Effector memory CD8-positive, alpha-beta T cell (primary cell): Measurements from ENCODE around the gene KANK2.
"Not testable (repeated sequence)": the region's sequence is repeated elsewhere in the genome, so short reads cannot be mapped to it uniquely, and the experiment has no call there.

Source experiments
- ATAC-seq: fragments of 150-1000 bp; cut with Tn5 transposase; replicated peaks from 2 replicates; pipeline ENCODE4 v1.10.0; 2021; ENCODE audit warnings: mild to moderate bottlenecking, moderate library complexity
- DNase-seq, 3 experiments: peaks; one replicate each; pipeline ENCODE4 v3.0.0; 2021
- H3K27ac Mint-ChIP-seq, 2 donors: one replicate each; pipeline ENCODE4 v1.8.0; 2022; ENCODE audit warnings: mild to moderate bottlenecking in 2 of 2, mixed read lengths in 2 of 2, moderate library complexity in 2 of 2
- H3K27me3 Mint-ChIP-seq, 2 donors: one replicate each; pipeline ENCODE4 v1.8.0; 2022; ENCODE audit warnings: mixed read lengths in 2 of 2
- H3K36me3 Mint-ChIP-seq: one replicate; pipeline ENCODE4 v1.8.0; 2022; ENCODE audit warnings: mild to moderate bottlenecking, moderate library complexity, mixed read lengths; ENCODE audit not compliant: insufficient read depth
- H3K4me1 Mint-ChIP-seq, 2 donors: one replicate each; pipeline ENCODE4 v1.8.0; 2022; ENCODE audit warnings: low read depth in 2 of 2, mixed read lengths in 2 of 2
- H3K4me3 Mint-ChIP-seq, 2 donors: one replicate each; pipeline ENCODE4 v1.8.0; 2022; ENCODE audit warnings: mild to moderate bottlenecking in 2 of 2, mixed read lengths in 2 of 2, moderate library complexity in 2 of 2
- H3K9me3 Mint-ChIP-seq, 2 donors: one replicate each; pipeline ENCODE4 v1.8.0; 2022; ENCODE audit warnings: mixed read lengths in 2 of 2

KANK2 gene

DNA sequence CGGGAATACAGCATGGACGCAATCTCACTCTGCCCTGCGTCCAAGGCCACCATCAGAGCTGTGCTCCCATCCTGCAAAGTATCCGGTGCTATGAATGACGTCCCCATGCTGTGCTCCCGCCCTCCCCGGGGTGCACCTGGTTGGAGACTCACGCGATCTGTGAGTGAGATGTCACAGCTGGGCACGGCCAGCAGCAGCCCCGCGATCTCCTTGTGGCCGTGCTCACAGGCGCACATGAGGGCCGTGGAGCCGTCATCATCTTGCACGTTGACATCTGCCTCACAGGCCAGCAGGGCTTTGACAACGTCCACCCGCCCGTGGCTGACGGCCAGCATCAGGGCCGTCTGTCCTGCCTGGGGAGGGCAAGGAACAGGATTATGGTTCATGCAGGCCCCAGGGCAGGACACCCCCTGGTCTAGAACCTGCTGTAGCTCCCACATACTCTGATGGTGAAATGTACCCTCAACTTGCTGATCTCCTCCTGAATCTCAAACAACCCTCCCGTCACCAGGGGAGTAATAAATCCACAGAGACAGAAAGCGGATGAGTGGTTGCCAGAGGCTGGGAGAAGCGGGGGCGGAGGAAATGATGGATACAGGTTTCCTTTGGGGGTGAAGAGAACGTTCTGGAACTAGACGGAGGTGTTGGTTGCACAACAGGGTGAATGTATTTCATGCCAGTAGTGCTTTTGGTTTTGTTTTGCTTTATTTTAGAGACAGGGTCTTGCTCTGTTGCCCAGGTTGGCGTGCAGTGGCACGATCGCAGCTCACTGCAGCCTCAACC, 27.3 kb downstream of the KANK2 start:
- DNase-seq (no peak), ATAC-seq (no peak)
- Mint-ChIP-seq H3K4me3 (no peak overlapping the region), H3K27me3 (no peaks in the 10 kb centered on the region), H3K4me1 (no peaks in the 10 kb centered on the region), H3K27ac (no peak overlapping the region), H3K9me3 (no peaks in the 10 kb centered on the region), H3K36me3 (no peaks in the 10 kb centered on the region)

DNA sequence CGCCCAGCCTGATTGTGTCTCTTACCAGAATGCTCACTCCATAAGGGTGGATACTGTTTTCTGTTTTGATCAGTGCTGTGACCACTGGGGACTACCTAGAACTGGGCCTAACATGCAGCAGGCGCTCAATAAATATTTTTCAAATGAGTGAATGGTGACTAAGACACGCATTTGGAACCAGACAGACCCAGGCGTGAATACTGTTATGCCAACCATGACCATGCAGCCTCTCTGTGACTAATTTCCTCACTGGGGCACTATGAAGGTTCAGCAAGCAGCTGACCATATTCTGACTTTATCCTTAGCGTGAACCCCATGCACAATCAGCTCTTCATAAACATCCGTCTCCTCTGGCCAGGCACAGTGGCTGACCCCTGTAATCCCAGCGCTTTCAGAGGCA, 28.8 kb downstream of the KANK2 start:
- no peak for DNase-seq

DNA sequence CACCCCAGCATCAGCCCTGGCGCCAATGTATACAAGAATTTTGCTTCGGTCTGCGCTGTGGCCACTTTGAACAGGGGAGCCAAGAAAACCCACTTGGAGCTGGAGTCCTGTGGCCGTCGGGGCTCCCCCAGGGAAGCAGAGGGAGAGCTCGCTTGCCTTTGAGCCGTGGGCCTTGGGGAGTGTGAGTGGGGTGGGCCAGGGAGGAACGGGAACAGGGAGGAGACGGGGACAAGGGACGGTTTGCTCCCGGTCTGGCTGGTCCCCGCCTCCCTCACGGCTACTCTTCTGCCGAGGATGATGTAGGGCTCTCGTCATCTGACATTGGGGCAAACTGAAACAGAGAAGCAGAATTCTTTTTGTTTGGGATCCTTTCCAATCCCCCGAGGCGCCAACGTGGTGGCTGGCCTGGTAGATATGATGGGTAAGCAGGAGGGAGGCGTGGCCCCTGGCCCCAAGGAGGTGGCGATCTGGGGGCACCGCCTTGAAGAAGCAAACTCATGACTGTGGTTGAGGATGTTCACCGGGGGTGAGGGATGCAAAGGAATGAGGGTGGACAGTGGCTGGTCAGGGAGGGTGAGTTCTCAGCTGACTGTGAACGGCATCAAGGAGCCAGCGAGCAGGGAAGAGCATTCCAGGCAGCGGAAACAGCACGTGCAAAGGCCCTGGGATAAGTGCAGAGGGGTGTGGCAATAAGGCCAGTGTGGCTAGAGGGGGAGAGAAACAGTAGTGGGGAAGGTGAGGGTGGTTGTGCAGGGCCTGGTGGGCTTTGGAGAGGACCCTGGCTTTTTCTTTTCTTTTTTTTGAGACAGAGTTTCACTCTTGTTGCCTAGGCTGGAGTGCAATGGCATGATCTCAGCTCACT, 30.8 kb downstream of the KANK2 start:
- H3K9me3 Mint-ChIP-seq = no peaks in the 10 kb centered on the region
- no peak for ATAC-seq
- H3K36me3 Mint-ChIP-seq = no peaks in the 10 kb centered on the region
- no peaks in the 10 kb centered on the region for H3K27me3 Mint-ChIP-seq
- DNase-seq = no peak
- H3K4me1 Mint-ChIP-seq = no peaks in the 10 kb centered on the region
- no peak overlapping the region for H3K4me3 Mint-ChIP-seq
- H3K27ac Mint-ChIP-seq = no peak overlapping the region

More for the DNA sequence above, 28.8 kb downstream of the KANK2 start:
- Mint-ChIP-seq H3K4me1 (no peaks in the 10 kb centered on the region), H3K4me3 (no peak overlapping the region), H3K36me3 (no peaks in the 10 kb centered on the region), H3K27me3 (no peaks in the 10 kb centered on the region), H3K27ac (no peak overlapping the region), H3K9me3 (no peaks in the 10 kb centered on the region)
- no peak for ATAC-seq

DNA sequence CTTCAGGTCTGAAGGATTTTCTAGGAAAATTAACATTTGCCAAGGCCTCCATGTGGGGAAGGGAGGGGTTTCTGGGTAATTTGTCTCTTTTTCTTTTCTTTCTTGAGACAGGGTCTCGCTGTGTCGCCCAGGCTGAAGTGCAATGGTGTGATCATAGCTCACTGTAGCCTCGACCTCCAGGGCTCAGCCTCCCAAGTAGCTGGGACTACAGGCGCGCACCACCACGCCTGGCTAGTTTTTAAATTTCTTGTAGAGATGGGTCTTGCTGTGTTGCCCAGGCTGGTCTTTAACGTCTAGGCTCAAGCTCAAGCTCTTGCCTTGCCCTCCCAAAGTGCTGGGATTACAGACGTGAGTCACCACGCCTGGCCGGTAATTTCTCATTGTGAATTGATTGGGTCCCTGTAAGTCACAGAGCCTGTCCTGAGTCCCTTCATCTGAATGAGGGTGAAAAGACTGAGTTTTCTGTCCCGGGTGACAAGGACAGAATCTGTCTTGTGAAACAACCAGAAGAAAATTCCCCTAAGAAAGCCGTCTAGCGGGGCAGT, 31.8 kb downstream of the KANK2 start:
- DNase-seq (no peak), ATAC-seq (no peak)
- H3K27me3 Mint-ChIP-seq = no peaks in the 10 kb centered on the region
- H3K4me1 Mint-ChIP-seq = no peaks in the 10 kb centered on the region
- H3K4me3 Mint-ChIP-seq = no peak overlapping the region
- no peaks in the 10 kb centered on the region for H3K36me3 Mint-ChIP-seq
- no peaks in the 10 kb centered on the region for H3K9me3 Mint-ChIP-seq
- no peak overlapping the region for H3K27ac Mint-ChIP-seq

DNA sequence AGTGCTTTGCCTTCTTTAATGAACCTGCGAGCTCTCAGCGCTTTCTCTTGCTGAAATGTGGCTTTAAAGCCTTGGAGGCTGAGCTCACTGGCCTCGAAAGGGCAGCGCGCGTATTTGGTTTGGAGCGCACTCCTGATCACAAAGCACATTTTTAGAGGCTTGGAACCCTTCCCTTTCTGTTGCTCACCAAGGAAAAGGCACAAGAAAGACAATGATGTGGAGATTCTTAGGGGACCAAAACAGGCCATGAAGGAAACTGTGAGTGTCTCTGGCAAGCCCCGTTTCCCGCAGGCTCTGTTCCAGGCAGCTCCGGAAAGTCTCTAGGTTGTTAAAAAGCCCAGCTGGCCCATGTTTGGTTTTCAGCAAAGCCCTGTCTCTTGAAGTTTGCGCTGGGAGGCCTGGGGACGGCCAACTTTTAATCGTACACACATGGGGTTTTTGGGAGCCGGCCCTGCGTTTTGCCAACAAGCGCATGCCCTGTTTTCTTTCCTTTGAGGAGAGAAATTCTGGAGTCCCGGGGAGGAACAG, 32.4 kb downstream of the KANK2 start:
- H3K27me3 Mint-ChIP-seq = no peaks in the 10 kb centered on the region
- H3K27ac Mint-ChIP-seq = no peak overlapping the region
- no peak for ATAC-seq
- DNase-seq = no peak
- no peaks in the 10 kb centered on the region for H3K36me3 Mint-ChIP-seq
- no peaks in the 10 kb centered on the region for H3K9me3 Mint-ChIP-seq
- no peaks in the 10 kb centered on the region for H3K4me1 Mint-ChIP-seq
- no peak overlapping the region for H3K4me3 Mint-ChIP-seq

DNA sequence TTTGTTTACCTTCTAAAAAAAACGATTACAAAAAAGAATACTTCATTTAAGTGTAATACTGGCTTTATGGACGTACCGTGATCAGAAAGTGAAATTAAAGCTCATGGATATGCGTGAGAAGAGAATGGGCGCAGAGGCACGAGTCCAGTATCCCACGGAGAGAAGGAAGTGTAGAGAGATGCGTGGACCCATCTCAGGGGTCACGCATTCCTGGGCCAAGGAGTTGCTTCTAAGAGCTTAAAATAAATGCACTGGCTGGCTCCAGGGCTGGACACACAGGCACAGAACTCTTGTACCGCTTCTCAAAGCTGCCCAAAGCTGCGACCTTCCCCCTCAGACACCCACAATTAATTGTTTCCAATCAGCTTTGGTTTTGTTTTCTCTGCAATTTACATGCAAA, 33.0 kb downstream of the KANK2 start:
- Mint-ChIP-seq H3K27me3 (no peaks in the 10 kb centered on the region), H3K9me3 (no peaks in the 10 kb centered on the region), H3K27ac (no peak overlapping the region), H3K36me3 (no peaks in the 10 kb centered on the region), H3K4me3 (no peak overlapping the region), H3K4me1 (no peaks in the 10 kb centered on the region)
- no peak for ATAC-seq
- no peak for DNase-seq

DNA sequence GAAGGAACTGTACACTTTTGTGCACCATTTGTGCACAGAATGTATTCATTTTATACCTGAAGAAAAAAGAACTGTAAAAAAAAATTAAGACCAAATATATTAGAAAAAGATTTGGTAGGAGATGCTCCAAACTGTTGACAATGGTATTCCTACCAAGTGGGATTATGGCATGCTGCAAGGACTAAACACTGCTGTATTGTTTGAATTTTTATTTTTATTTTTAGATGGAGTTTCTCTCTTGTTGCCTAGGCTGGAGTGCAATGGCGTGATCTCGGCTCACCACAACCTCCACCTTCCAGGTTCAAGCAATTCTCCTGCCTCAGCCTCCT, 36.9 kb downstream of the KANK2 start:
- not testable (repeated sequence) for H3K27ac Mint-ChIP-seq, H3K4me3 Mint-ChIP-seq, ATAC-seq, H3K9me3 Mint-ChIP-seq, H3K4me1 Mint-ChIP-seq, H3K36me3 Mint-ChIP-seq, H3K27me3 Mint-ChIP-seq, DNase-seq

DNA sequence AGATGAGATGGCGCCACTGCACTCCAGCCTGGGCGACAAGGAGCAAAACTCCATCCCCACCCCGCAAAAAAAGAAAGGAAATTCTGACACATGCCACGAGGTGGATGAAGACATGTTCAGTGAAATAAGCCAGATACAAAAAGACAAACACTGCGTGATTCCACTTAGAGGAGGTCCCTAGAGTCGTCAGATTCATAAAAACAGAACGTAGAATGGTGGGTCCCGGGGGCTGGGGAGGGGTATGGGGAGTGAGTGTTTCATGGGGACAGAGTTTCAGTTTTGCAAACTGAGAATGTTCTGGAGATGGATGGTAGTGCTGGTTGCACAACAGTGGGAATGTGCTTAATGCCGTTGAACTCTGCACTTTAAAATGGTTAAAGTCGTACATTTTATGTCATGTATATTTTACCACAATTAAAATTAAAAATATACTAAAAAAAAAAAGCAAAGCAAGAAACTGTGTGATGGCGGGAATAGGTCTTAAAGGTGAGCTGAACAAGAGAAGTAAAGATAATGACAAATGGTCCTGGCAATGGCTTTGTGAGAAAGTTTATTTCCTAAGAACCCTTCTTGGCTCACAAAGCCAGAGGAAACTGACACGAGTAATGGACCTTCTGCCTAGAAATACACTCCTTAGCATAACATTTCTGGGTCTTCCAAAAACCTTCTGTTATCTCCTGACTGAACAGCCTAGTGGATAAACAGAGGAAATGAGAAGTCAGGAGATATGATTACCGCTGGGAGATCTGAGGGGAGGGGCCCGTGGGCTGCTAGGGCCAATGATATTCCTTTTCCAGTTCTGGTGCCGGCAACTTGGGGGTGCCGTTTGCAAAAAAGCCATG, 37.5 kb downstream of the KANK2 start:
- DNase-seq (no peak), ATAC-seq (no peak)
- Mint-ChIP-seq H3K36me3 (no peaks in the 10 kb centered on the region), H3K27me3 (no peaks in the 10 kb centered on the region), H3K4me1 (peaks cover 1 to 2% of the 10 kb centered on the region in 2 donors), H3K9me3 (no peaks in the 10 kb centered on the region), H3K4me3 (no peak overlapping the region), H3K27ac (no peak overlapping the region)

DNA sequence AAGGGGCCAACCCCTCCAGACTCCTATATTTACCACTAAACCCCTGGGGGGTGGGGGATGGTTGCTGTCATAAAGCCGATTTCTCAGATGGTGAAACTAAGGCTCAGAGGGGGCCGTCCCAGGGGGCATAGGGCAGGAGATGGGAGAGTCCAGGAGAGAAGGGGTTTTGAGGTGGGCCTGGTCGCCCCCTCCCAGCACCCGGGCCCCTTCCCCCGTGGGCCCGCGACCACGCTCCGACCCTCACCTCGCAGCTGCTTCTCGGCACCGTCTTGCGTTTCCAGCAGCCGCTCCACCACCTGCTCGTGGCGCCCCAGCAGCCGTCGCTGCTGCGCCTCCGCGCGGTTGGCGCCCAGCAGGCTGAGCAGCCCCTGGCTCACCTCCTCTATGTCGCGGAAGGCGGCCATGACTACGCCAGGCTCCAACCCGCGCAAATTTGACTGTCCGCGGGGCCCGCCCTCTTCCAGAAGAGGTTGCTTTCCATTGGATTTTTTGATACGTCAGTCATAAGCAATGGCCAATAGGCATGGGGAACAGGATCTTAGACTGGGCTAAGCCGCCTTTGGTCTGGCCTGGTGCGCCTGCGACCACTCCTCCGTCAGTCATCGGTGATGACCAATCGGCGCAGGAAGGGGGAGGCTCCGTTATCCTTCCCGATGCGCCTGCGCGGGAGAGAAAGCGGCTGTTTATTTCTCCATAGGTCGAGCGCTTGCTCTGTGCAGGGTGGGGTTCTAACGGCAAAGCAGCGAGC, 41.8 kb downstream of the KANK2 start, which contains the start of gene SPC24:
Gene SPC24 (minus strand): TSS at position 410 of the 748 bp plus-strand sequence. CDS start 6 bp downstream, at position 404.
- peaks cover 3% of the 10 kb centered on the region for H3K36me3 Mint-ChIP-seq
- ATAC-seq = peak; percentile 96

DNA sequence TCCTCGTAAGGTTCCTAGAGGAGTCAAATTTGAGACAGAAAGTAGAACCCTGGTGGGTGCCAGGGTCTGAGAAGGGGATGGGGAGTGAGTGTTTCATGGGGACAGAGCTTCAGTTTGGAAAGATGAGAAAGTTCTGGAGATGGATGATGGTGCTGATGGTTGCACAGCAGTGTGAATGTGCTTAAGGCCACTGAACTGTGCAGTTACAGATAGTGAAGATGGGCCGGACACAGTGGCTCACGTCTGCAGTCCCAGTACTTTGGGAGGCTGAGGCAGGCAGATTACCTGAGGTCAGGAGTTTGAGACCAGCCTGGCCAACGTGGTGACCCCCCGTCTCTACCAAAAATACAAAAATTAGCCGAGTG, 42.7 kb downstream of the KANK2 start:
- peaks cover 3% of the 10 kb centered on the region for H3K36me3 Mint-ChIP-seq
- peaks cover 4 to 7% of the 10 kb centered on the region in 2 donors for H3K4me1 Mint-ChIP-seq
- no peaks in the 10 kb centered on the region for H3K9me3 Mint-ChIP-seq
- ATAC-seq (no peak), DNase-seq (no peak)
- peak overlapping the region in 1 of 2 donors; percentile 65 for H3K27ac Mint-ChIP-seq
- peak overlapping the region; percentile 86 to 87 for H3K4me3 Mint-ChIP-seq
- no peaks in the 10 kb centered on the region for H3K27me3 Mint-ChIP-seq

More for the DNA sequence above, 41.8 kb downstream of the KANK2 start, which contains the start of gene SPC24:
- Mint-ChIP-seq H3K9me3 (no peaks in the 10 kb centered on the region), H3K4me3 (peak within 1 kb of the TSS; percentile 86 to 87), H3K4me1 (peaks cover 4 to 7% of the 10 kb centered on the region in 2 donors), H3K27me3 (no peaks in the 10 kb centered on the region), H3K27ac (peak within 1 kb of the TSS; percentile 59 to 65)
- DNase-seq = peak; percentile 84 to 90 (median 89)

DNA sequence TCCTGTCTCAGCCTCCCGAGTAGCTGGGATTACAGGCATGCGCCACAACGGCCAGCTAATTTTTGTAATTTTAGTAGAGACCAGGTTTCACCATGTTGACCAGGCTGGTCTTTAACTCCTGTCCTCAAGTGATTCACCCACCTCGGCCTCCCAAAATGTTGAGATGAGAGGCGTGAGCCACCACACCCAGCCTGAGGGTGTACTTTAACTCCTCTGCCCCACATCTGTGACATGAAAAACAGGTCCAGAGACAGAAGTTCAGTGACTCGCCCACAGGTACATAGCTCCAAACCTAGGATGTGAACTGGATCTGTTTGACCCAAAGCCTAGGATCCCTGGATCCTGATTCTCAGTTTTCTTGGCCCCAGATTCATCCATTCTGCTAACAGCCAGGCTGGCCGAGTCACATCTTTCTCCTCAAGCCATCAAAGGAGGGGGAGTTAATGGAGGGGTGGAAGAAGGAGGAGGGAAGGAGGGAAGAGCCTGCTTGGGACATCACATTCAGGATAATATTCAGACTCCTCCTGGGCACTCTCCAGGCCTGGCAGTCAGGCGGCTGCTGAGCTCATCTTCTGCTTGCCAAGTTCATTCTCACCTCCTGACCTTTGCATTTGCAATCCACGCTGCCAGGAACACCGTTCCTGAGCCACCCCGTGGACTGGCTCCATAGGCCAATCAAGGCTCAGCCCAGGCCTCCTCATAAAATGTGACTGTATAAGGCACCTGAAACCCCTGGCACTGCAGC, 44.9 kb downstream of the KANK2 start:
- Mint-ChIP-seq H3K27me3 (no peaks in the 10 kb centered on the region), H3K4me1 (peaks cover 4 to 7% of the 10 kb centered on the region in 2 donors), H3K9me3 (no peaks in the 10 kb centered on the region), H3K27ac (no peak overlapping the region), H3K4me3 (no peak overlapping the region), H3K36me3 (peaks cover 5% of the 10 kb centered on the region)
- ATAC-seq (no peak), DNase-seq (no peak)

DNA sequence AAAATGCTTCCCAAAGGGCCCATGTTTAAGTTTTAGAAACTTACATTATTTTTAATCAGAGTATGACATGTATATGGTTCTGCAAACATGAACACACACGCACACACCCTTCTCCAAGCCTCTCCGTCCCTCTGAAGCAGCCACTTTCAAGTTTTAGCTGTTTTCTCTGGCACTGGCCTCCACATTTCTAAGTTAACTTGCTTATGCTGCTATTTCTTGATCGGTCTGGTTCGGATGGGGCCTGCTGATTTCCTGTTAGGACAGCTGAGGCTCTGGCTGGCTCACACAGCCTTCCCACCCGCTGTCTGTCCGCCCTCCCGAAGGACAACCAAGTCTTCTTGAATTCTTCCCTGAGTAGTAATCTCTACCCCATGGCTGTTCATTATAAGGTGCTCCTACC, 46.2 kb downstream of the KANK2 start:
- peaks cover 4 to 7% of the 10 kb centered on the region in 2 donors for H3K4me1 Mint-ChIP-seq
- H3K27ac Mint-ChIP-seq = no peak overlapping the region
- no peak for DNase-seq
- H3K4me3 Mint-ChIP-seq = no peak overlapping the region
- H3K27me3 Mint-ChIP-seq = no peaks in the 10 kb centered on the region
- H3K36me3 Mint-ChIP-seq = peaks cover 5% of the 10 kb centered on the region
- ATAC-seq = no peak
- H3K9me3 Mint-ChIP-seq = no peaks in the 10 kb centered on the region
